ENCODE results near the gene ATP8B1. TPM values are rescaled to one million over a fixed set of nuclear protein-coding genes. Genes with fewer than 3 reads are reported as not detected.

Gene ATP8B1
- total RNA-seq, 1 experiment from 2014 or later: 24.8 TPM

- no peaks in the 10 kb centered on the region for H3K9me2 ChIP-seq (replicated peaks; ENCODE audit: low read length)
- no peak overlapping the region for H3K4me3 ChIP-seq (ENCODE audit: low read length)
- H3K27me3 ChIP-seq (ENCODE audit: low read length): no peaks in the 10 kb centered on the region
- H3K79me2 ChIP-seq (ENCODE audit: low read length): no peaks in the 10 kb centered on the region
- H3K9me3 ChIP-seq (ENCODE audit: low read length): no peaks in the 10 kb centered on the region
- no peak overlapping the region for H2AFZ ChIP-seq (ENCODE audit: low read length)
- no peaks in the 10 kb centered on the region for H4K20me1 ChIP-seq (ENCODE audit: low read length)
- peaks cover 14% of the 10 kb centered on the region for H3K36me3 ChIP-seq (ENCODE audit: low read depth, low read length)
- H3K4me2 ChIP-seq (ENCODE audit: low read length): peak overlapping the region; percentile 36
- BruUV-seq (replicated peaks): no TSS peak
- H3K9ac ChIP-seq (ENCODE audit: low read length): no peak overlapping the region
- POLR2A ChIA-PET (ENCODE audit: unreplicated experiment): no interaction called here
- ATAC-seq (peak; percentile 70), DNase-seq (peak; percentile 42)
- CTCF ChIA-PET: no interaction called here
- H3K4me1 ChIP-seq (ENCODE audit: insufficient read depth, low read length): peaks cover 17% of the 10 kb centered on the region
- H3K27ac ChIP-seq (ENCODE audit: low read length): peak overlapping the region; percentile 49
- TF ChIP-seq CTCF (conservative IDR thresholded peaks at IDR 0.05; ENCODE audit: low read depth, low read length) (no peak), EZH2 (IDR thresholded peaks at IDR 0.05; ENCODE audit: low read length, unreplicated experiment) (no peak), EZH2phosphoT487 (IDR thresholded peaks at IDR 0.05; ENCODE audit: borderline replicate concordance, low read length) (no peak)
- H3F3A ChIP-seq (ENCODE audit: low read length, unreplicated experiment): peaks cover 2% of the 10 kb centered on the region
- intact Hi-C loops (cut with micrococcal nuclease): loop anchor here (10.0 kb wide), 1 partner anchor 86 kb away; no protein-coding TSS in a partner anchor
These were observed 104.4 kb downstream of the ATP8B1 start for GRCh38 chr18:57698571-57699276.

- no peak overlapping the region for H3K9ac ChIP-seq (ENCODE audit: low read length)
- no peak for ATAC-seq
- BruUV-seq (replicated peaks): no TSS peak
- H3F3A ChIP-seq (ENCODE audit: low read length, unreplicated experiment): peaks cover 2% of the 10 kb centered on the region
- no peaks in the 10 kb centered on the region for H4K20me1 ChIP-seq (ENCODE audit: low read length)
- TF ChIP-seq EZH2 (IDR thresholded peaks at IDR 0.05; ENCODE audit: low read length, unreplicated experiment) (no peak), CTCF (conservative IDR thresholded peaks at IDR 0.05; ENCODE audit: low read depth, low read length) (no peak), EZH2phosphoT487 (IDR thresholded peaks at IDR 0.05; ENCODE audit: borderline replicate concordance, low read length) (no peak)
- H3K9me3 ChIP-seq (ENCODE audit: low read length): no peaks in the 10 kb centered on the region
- H3K4me1 ChIP-seq (ENCODE audit: insufficient read depth, low read length): peaks cover 27% of the 10 kb centered on the region
- H3K9me2 ChIP-seq (replicated peaks; ENCODE audit: low read length): no peaks in the 10 kb centered on the region
- H3K4me2 ChIP-seq (ENCODE audit: low read length): no peak overlapping the region
- H2AFZ ChIP-seq (ENCODE audit: low read length): no peak overlapping the region
- intact Hi-C loops (cut with micrococcal nuclease): loop anchor here (10.0 kb wide), 1 partner anchor 87 kb away; no protein-coding TSS in a partner anchor
- no peaks in the 10 kb centered on the region for H3K27me3 ChIP-seq (ENCODE audit: low read length)
- no peak for DNase-seq
- no peak overlapping the region for H3K27ac ChIP-seq (ENCODE audit: low read length)
- no peak overlapping the region for H3K4me3 ChIP-seq (ENCODE audit: low read length)
- ChIA-PET POLR2A (ENCODE audit: unreplicated experiment) (no interaction called here), CTCF (no interaction called here)
- peaks cover 21% of the 10 kb centered on the region for H3K36me3 ChIP-seq (ENCODE audit: low read depth, low read length)
- no peaks in the 10 kb centered on the region for H3K79me2 ChIP-seq (ENCODE audit: low read length)
These were observed 105.7 kb downstream of the ATP8B1 start for GRCh38 chr18:57697426-57697825.

GRCh38 chr18:57696271-57696670 is 106.8 kb downstream of the ATP8B1 start:
- H3K4me3 ChIP-seq (ENCODE audit: low read length): no peak overlapping the region
- no peak overlapping the region for H3K27ac ChIP-seq (ENCODE audit: low read length)
- H3K9me2 ChIP-seq (replicated peaks; ENCODE audit: low read length): no peaks in the 10 kb centered on the region
- no peak for ATAC-seq
- no peak for TF ChIP-seq EZH2 (IDR thresholded peaks at IDR 0.05; ENCODE audit: low read length, unreplicated experiment)
- TF ChIP-seq EZH2phosphoT487 (IDR thresholded peaks at IDR 0.05; ENCODE audit: borderline replicate concordance, low read length): no peak
- no peak for TF ChIP-seq CTCF (conservative IDR thresholded peaks at IDR 0.05; ENCODE audit: low read depth, low read length)
- POLR2A ChIA-PET (ENCODE audit: unreplicated experiment): no interaction called here
- H2AFZ ChIP-seq (ENCODE audit: low read length): no peak overlapping the region
- CTCF ChIA-PET: no interaction called here
- intact Hi-C loops (cut with micrococcal nuclease): loop anchor here (10.0 kb wide), 1 partner anchor 89 kb away; no protein-coding TSS in a partner anchor
- H3K4me1 ChIP-seq (ENCODE audit: insufficient read depth, low read length): peaks cover 27% of the 10 kb centered on the region
- no TSS peak for BruUV-seq (replicated peaks)
- no peaks in the 10 kb centered on the region for H4K20me1 ChIP-seq (ENCODE audit: low read length)
- DNase-seq: no peak
- H3K27me3 ChIP-seq (ENCODE audit: low read length): no peaks in the 10 kb centered on the region
- H3K36me3 ChIP-seq (ENCODE audit: low read depth, low read length): peaks cover 24% of the 10 kb centered on the region
- H3K9me3 ChIP-seq (ENCODE audit: low read length): no peaks in the 10 kb centered on the region
- no peaks in the 10 kb centered on the region for H3K79me2 ChIP-seq (ENCODE audit: low read length)
- H3K4me2 ChIP-seq (ENCODE audit: low read length): no peak overlapping the region
- peaks cover 2% of the 10 kb centered on the region for H3F3A ChIP-seq (ENCODE audit: low read length, unreplicated experiment)
- no peak overlapping the region for H3K9ac ChIP-seq (ENCODE audit: low read length)
